Bone marrow (tissue), 2 donors: Measurements from ENCODE around the gene ADAM12.
"Not testable (repeated sequence)": the region's sequence is repeated elsewhere in the genome, so short reads cannot be mapped to it uniquely, and the experiment has no call there.

Source experiments
- DNase-seq, 2 donors: peaks; one replicate each; lab custom pipeline; 2025; lab: John Stamatoyannopoulos, UW

ADAM12 gene

DNA sequence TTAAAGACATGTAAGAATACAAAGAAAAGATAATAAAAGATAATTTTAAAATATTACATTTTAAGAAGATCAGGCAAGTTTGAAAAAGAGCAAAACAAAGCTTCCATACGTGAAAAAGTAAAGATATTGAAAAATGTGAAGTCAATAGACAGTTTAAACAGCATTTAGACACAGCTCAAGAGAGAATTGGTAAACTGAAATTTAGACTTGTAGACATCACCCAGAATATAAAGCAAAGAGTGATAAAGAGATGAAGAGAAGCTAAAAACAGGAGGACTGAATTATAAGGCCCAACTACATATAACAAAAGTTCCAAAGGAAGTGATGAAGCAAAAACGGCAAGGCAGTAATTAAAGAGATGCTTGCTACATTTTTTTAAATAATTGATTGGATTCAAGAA is 13.8 kb downstream of the ADAM12 start:
- no peak for DNase-seq

DNA sequence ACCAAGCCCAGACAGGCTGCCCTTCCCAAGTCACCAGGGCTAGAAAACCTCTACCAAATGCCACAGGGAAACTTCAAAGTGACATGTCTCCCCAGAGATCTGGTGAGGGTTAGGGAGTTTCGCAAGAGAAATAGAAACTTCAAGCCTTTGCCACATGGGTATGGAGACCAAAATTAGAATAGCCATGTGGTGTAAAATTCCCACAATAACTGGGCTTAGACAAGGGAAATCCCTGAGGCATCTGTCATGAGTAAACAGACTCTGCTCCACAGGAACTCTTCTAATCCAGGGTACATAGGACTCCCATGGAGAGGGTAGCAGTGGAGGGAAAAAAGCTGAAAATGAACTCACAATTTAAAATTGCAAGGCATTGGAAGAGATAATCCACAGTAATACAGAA is 14.3 kb downstream of the ADAM12 start:
- no peak for DNase-seq

DNA sequence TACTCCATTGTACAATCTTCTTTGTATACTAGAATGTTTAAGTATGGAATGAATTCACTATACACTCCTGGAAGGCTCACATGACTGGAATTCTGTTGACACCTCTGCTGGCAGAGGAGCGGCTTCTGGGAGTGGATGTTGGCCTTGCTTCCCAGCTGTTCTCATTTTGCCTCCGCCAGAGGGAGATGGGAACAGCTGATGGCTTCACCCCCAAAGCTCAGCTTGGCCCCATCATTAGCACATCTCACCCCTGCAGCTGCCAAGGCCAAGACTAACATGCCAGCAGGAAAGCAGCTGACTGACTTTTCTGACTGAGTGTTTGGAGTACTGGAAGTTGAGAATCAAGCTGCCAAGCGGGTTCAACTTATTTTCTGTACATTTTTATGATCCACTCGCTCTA is 15.1 kb downstream of the ADAM12 start:
- DNase-seq = no peak

DNA sequence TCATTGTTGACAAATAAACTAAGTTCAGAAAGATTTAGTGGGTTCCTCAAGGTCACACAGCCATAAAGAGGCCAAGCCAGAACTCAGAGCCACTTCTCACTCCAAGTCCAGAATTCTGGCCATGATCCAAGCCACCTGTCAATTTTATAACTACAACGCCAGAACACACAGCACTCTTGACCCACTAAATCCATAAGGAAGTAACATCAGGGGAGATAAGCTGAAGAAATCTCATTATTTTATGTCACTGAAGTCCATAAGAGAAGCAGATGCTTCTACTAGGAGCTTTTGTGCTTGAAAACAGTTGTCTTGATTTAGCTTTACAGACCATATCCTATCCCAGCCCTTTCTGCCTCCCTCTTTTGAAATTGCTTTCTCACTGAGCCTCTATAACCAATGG is 15.9 kb downstream of the ADAM12 start:
- DNase-seq = no peak

DNA sequence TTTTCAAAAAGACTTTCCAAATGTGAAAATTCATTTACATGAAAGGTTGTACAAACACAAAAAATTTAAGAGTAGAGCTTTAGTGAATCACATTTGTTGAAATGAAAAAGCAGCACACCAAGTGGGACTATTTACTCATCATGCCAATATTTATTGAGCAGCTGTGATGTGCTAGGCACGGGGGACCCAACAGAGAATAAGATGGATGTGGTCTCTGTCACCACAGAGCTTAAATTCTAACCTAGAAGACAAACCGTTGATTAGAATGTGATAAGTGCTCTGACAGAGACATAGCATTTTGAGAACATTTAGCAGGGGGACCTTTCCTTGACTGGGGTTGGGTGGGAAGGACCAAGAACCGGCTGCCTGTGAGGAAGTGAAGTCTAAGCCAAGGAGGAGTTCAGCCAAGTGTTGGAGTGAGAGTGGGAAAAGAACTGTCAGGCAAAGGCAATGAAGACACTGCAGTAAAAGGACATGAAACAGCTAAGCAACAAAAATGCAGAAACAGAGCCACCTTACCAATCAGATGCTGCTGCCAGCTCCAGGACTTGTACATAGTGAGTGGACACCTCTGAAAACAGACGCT is 19.1 kb downstream of the ADAM12 start:
- DNase-seq = no peak

DNA sequence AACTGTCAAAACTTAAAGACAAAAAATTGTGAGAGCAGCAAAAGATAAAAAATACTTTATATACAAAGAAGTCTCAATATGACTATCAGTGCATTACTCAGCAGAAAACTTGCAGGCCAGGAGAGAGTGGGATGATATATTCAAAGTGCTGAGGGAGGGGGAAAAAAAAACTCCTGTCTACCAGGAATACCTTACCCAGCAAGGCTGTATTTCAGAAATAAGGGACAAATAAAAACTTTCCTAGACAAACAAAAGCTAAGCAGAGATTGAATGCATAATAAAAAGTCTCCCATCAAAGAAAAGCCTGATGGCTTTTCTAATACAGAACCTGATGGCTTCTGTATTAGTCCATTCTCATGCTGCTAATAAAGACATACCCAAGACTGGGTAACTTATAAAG is 31.1 kb downstream of the ADAM12 start:
- no peak for DNase-seq

DNA sequence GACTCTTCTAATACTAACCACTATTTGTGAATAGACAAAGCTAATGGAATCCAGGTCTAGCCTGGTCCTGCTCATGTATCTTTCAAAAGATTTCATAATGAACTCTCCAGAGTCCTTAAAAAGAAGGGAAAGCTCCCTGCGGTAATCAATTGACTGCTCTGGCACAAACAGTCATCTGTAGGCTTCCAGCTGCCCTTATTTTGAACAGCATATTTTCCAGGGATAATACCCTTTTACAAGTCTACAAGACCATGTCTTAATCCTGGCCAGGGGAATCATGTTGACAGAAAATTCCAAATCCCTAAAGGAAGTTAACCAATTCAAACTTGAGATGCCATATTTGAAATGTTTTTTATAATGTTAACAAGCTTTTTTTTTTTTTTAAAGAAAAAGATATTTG is 34.6 kb downstream of the ADAM12 start:
- no peak for DNase-seq

DNA sequence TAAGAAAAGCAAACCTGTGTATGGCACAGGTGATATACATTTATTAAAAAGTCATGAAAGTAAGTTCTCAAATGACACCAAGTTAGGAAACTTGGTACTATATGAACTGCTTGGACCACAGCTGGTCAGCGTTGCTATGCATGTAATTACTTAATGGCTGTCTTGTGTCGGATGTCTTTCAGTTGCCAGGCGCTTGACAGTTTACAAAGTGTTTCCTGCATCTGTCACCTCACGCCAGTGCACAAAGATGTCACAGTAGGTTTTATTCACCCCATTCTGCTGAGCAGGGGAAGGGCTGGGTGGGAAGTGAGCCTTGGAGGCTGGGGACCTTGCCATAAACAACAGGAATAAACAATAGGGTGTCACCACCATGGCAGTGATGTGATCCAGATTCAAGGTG is 35.8 kb downstream of the ADAM12 start:
- no peak for DNase-seq

DNA sequence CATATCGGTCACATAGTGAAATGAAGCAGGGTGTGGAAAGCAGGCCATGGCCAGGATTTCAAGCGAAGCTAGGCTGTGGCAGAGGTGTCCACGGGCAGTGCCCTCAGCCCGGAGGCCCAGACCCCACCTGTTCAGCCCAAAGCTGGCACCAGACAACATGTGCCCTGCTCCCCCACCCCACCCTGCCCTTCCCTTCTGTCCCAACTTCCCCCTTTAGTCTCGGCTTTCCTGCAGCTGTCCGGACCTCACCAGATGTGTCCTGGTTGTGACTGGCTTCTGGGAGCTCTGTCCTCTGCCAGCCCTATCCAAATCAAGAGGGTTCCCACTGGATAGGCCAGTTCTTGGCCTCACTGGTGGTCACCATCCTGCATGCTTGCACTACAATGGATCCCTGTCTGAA is 37.3 kb downstream of the ADAM12 start:
- DNase-seq = no peak

DNA sequence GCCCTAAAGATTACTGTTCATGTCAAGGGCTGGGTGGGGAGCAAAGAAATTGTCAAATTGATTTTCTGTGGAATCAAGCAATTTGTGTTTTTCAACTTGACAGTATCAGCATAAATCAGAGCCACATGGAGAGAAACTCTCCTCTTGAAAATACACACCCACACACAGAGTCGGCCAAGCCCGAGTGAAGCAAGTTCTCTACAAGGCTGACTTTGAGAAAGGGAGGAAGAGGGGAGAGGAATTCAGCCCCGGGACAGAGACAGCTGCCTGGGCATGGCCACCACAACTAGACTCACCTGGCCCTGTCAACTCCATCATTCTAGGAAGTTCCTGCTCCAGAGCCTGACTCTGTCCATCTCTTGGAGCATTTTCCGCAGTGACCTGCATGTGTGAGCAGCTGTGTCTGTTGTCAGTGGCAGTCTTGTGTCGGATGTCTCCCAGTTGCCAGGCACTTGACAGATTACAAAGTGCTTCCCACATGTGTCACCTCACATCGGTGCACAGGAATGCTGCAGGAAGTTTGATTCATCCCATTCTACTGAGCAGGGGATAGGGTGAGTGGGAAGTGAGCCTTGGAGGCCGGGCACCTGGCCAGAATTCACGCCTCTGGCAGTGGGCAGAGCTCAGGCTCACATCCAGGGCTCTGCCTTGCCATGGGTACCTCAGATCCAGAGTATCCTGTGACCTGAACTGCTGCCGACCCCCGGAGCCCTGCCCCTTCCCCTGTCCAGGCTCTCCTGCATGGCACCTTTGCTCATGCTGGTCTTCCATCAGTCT is 37.9 kb downstream of the ADAM12 start:
- DNase-seq = no peak

DNA sequence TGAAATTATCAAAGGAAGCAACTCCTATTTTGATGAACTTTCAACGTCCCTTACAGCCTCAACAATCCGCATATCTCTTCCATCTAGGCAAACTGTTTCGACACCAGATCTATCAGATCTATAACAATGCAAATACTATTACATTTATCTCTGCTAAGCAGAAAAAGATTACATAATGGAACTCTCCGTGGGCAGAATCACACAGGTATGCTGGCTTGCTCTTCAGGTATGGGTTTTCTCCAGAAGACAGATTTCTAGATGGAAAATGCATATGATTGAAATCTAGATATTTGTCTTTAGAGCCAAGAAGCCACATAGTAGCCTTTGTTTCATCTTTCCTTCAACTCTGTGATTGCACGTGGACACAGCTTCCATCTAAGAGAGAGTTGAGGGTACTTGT is 38.6 kb downstream of the ADAM12 start:
- no peak for DNase-seq

DNA sequence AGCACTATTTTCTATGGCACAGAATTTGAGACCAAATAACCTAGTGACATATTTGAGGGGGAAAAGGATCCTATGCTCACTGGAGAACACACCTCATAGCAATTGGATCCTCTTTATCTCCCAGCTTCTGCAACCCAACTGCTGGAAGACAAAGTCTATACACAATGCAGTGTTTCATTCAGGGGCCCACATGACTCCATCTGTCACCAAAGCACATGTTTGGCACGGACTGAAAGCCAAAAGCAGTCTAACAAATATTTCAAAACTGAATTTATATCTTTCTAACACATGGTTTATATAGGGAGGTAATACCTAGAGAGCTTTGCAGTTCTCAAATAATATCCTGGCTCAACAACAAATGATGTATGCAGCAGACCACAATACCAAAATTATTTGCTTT is 39.2 kb downstream of the ADAM12 start:
- no peak for DNase-seq

DNA sequence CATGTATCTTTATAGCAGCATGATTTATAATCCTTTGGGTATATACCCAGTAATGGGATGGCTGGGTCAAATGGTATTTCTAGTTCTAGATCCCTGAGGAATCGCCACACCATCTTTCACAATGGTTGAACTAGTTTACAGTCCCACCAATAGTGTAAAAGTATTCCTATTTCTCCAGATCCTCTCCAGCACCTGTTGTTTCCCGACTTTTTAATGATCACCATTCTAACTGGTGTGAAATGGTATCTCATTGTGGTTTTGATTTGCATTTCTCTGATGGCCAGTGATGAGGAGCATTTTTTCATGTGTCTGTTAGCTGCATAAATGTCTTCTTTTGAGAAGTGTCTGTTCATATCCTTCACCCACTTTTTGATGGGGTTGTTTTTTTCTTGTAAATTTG is 44.8 kb downstream of the ADAM12 start:
- DNase-seq = not testable (repeated sequence)

DNA sequence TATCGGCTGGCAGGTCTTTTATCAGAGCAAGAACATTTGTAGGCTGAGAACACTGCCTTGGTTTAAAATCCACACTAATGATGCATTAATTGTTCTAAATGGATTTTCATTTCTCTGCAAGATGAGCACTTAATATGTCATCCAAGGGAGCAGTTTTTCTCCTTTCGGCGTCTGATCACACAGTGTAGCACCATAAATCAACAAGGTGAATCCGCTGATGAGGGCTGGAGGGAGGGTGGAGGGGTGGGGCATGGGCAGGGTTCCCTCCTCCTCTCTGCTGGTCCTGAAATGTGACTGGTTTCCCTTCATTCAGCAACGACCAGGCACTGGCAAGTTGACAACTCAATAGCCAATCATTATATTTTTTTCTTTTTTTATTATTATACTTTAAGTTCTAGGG is 45.6 kb downstream of the ADAM12 start:
- no peak for DNase-seq

DNA sequence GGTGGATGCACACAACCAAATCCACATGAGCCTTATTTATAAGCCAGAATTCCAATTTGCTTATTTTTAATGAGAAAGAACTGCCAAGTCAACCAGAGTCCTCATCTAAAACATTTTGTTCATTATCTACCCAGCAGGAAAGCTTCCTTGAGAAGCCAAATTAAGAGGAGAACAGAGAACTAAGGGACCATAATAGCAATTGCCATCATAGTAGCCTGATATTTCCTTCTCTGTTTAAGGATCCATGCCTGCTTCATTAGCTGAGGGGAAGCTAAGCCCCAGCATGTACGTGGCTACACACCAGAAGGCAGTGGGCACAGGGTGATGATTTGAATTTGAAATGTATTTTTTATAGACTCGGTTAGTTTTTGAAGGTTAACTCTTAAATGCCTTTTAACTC is 46.8 kb downstream of the ADAM12 start:
- no peak for DNase-seq

DNA sequence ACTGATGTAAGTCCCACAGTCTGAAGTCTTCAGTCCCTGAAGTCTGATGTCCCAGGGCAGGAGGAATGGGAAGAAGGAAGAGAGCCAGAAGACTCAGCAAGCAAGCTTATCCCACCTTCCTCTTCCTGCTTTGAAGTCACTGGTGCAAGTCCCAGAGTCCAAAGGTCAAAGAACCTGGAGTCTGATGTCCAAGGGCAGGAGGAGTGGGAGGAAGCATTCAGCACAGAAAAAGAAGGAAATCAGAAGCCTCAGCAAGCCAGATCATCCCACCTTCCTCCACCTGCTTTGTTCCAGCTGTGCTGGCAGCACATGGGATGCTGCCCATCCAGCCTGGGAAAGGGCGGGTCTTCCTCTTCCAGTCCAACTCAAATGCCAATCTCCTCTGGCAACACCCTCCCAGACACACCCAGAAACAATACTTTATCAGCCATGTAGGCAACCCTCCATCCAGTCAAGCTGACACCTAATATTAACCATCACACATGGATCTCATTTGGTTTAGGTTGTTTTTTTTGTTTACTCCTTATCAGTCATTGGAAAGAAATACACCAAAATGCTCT is 50.9 kb downstream of the ADAM12 start:
- no peak for DNase-seq

DNA sequence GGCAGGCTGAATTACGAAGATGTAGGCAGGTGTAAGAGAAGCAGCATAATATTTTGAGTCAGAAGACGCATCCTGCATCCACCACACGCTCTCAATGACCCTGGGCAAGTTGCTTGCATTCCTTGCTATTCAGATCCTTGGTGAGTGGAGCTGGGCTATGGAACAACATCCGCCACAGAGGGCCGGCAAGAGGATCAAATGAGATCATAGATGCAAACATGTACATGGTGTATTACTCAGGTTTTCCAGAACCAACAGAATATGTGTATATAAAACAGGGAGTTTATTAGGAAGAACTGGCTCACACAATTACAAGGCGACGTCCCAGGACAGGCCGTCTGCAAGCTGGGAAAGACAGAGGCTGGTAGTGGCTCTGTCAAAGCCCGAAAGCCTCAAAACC is 51.5 kb downstream of the ADAM12 start:
- no peak for DNase-seq

DNA sequence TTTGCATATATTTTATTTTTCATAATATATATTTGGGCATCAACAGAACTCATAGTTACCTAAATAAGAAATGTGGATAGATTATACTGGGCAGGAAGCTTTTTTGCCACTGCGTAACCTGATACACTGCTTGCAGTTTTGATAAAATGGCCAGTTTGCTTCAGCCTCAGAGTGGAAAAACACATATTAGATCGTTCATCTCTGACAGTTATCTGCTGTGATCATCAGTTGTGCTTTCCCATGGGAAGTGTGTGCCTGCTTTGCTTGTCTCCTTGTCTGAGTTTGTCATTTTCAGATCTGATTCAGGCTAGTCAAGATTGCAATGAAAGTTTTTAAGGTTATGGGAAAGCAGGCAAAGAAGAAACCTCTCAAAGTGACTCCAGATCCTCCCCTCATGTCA is 54.0 kb downstream of the ADAM12 start:
- no peak for DNase-seq

DNA sequence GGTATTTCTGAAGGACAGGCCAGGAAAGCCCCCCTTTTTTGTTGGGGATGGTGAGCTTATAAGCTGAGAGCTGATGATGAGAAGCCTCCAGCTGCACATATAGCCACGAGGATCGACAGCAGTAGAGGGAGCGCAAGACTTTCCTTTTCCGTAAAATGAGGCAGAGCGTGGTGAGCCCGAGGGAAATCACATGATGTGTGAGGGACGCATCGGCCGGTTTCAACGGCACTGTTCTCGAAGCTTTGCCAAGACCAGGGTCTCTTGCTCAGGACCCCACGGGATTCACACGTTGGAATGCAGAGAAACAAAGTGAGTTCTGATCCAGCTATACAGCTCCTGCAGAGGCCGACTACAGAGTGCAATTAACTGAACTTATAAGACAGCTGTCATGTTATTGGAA is 55.7 kb downstream of the ADAM12 start:
- DNase-seq = no peak

DNA sequence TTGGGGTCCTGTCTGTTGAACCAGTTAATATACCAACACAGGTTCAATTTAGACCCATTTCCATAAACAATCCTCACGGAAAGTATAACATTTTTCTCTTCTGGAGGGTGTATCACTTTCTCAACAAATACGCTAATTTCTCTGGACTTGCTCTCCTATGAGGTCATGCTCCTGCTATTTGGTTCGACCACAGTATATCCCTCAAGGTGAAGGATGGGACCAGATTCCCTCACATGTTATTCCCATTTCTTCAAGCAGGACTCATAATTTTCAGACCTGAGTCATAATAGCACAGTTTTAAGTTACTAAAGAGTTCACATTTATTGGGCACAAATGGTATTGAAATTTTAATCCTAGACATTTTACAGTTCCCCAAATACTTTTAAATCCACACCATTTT is 57.2 kb downstream of the ADAM12 start:
- no peak for DNase-seq

DNA sequence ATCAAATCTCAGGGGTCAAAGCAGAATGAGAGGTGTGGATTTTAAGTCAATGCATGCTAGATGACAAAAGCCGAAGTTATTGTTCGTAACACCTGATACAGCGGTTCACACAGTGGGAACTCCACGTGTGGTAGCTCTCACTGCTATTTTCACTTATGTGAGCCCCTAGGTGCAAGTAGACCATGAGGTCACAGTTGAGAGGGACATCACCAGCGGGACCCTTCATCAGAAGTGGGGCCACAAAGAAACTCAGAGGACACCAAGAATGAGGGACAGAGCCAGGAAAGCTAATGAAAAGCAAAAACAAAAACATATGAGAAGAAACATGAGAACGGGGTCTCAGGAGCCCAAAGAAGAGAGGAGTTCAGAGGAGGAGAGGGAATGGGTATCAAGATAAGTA is 63.5 kb downstream of the ADAM12 start:
- DNase-seq = no peak

DNA sequence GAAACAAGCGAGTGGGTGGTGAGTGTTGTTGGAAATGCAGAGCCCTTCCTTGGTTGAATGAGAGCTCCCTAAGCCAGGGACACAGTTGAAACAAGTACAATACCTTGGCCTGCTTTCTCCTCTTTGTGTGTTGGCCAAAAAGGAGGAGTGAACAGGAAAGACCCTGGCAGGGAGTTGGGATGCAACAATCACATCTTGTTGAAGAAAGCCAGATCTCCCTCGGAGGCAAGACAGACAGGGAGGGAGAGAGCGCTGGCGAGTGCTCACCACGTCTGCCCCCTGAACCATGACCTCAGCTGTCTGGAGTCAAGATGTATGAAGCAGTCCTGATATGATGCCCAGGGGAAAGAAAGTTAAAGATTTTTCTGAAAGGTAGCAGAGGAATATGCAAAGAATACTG is 66.8 kb downstream of the ADAM12 start:
- no peak for DNase-seq

DNA sequence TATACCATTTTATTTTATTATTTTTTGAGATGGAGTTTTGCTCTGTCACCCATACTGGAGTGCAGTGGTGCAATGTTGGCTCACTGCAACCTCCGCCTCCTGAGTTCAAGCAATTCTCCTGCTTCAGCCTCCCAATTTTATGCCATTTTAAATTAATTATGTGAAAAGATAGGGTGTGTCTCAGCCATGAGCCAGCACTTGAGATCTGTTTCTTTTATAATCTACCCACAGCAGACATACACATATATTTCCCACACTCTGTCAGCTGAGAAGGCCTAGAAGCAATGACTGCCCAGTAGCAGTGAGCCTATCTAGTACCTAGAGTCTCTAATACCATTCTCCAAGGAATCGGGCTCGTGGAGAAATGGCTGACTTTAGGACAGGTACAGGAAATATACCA is 70.5 kb downstream of the ADAM12 start:
- DNase-seq = no peak
